Measurements from ENCODE around the gene ANKRD35.
A peak's percentile ranks its signal among the peaks of the same experiment; 100 is the strongest.

GRCh38 chr1:145892486-145893087 is 6.9 kb upstream of the ANKRD35 start:
- no peak for TF ChIP-seq POLR2AphosphoS5 (IDR thresholded peaks at IDR 0.05; ENCODE audit: low read depth)
- TF ChIP-seq CTCF (conservative IDR thresholded peaks at IDR 0.05; ENCODE audit: low read depth in 2 of 2) = no peak
- TF ChIP-seq EZH2 (IDR thresholded peaks at IDR 0.05; ENCODE audit: low read depth, unreplicated experiment) = peak; percentile 26
- TF ChIP-seq JUNB (IDR thresholded peaks at IDR 0.05; ENCODE audit: unreplicated experiment) = no peak
